Measurements from ENCODE around the gene RGSL1.

DNA sequence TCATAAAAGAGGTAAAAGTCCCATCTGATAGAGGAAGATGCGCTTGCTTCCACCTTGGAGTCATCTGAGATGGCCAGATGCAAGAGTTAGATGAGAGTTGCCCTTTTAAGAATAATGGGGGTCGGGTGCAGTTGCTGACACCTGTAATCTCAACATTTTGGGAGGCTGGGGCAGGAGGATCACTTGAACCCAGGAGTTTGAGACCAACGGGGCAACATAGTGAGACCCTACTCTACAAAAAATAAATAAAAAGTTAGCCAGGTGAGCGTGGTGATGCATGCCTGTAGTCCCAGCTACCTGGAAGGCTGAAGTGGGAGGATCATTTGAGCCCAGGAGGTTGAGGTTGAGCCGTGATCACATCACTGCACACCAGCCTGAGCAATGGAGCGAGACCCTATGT is 36.0 kb upstream of the RGSL1 start:
- TF ChIP-seq, protein P1, sequence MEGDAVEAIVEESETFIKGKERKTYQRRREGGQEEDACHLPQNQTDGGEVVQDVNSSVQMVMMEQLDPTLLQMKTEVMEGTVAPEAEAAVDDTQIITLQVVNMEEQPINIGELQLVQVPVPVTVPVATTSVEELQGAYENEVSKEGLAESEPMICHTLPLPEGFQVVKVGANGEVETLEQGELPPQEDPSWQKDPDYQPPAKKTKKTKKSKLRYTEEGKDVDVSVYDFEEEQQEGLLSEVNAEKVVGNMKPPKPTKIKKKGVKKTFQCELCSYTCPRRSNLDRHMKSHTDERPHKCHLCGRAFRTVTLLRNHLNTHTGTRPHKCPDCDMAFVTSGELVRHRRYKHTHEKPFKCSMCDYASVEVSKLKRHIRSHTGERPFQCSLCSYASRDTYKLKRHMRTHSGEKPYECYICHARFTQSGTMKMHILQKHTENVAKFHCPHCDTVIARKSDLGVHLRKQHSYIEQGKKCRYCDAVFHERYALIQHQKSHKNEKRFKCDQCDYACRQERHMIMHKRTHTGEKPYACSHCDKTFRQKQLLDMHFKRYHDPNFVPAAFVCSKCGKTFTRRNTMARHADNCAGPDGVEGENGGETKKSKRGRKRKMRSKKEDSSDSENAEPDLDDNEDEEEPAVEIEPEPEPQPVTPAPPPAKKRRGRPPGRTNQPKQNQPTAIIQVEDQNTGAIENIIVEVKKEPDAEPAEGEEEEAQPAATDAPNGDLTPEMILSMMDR (conservative IDR thresholded peaks at IDR 0.05; ENCODE audit: low read depth, low read length), result no peak
- no peak for TF ChIP-seq EZH2 (IDR thresholded peaks at IDR 0.05; ENCODE audit: borderline replicate concordance, low read depth, low read length, poor library complexity, severe bottlenecking)
